GM21447 (cell line): ENCODE results near the gene BBS9.

Experiments used
- ATAC-seq: cut with Tn5 transposase; IDR thresholded peaks from one replicate; pipeline ENCODE4 v1.9.1; 2021; ENCODE audit not compliant: unreplicated experiment

Gene BBS9

DNA sequence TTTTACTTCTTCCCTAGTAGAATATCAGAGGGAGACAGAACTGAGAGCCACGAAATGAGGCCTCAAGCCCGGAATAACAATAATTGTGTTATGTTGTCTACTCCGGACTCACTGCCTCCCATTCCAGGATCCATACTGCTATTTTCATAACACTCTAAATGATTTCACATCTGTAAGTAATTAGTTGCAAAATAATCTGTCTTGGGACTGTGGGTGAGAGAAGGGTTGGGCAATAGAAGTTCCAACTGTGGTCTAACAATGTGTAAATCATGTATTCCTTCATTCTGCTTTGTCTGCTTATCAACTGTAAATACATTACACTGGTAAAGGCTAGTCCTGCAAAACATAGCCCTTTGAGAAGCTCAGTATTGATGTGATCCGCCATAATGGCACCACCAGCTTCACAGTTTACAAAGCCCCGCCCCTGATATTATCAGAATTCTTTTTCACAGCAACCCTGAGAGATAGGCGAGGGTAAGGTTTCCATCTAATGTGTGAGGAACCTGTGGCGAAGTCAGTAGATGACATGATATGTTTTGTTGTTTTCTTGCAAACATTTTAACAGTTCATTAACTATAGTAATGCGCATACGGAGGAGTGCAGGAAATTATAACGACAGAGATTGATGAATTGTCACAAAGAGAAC lies 510.3 kb downstream of the BBS9 start:
- no peak for ATAC-seq

GRCh38 chr7:33640741-33641140 lies 511.4 kb downstream of the BBS9 start:
- ATAC-seq: no peak

- ATAC-seq: no peak
Measured at GRCh38 chr7:33642312-33642711, 512.9 kb downstream of the BBS9 start.

DNA sequence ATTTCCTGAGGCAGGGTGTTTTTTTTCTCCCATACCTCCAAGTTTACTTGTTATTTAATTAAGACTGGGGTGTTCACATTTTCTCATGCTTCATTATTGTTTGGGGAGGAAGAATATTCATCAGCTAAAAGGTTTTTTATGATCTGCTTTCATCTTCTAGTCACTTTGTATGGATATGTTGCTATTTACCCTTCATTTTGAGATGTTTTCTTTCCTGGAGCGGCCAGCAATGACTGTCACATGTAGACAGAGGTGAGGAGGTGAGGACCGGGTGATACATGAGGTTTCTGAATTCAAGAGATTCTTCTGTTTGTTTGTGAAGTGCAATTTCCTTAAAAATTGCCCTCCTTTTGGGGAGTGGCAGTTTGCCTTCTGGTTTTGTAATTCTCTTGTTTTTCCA lies 514.2 kb downstream of the BBS9 start:
- ATAC-seq: no peak

- ATAC-seq: no peak
Measured at GRCh38 chr7:33644489-33644888, 515.1 kb downstream of the BBS9 start.

- no peak for ATAC-seq
Measured at GRCh38 chr7:33645104-33645503, 515.7 kb downstream of the BBS9 start.

DNA sequence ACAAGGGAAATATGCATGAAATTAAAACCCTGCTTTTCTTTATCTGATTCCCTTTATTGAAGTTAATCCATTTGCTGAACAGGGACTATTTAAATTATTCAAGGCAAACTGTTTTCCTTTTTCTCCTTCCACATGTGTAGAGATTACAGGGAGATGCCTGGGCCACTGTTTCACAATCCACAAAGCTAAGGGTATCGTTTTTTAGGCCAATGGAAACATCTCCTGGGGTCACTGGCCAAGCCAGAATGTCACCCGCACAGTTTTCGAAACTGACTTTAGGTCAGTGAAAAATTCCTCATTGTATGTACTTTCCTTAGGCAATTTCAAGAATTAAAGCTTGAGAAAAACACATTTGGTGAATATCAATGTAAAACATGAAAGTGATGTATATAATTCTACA lies 516.8 kb downstream of the BBS9 start:
- no peak for ATAC-seq

GRCh38 chr7:33646891-33647391 lies 517.6 kb downstream of the BBS9 start:
- no peak for ATAC-seq

GRCh38 chr7:33649476-33650441 lies 520.4 kb downstream of the BBS9 start:
- no peak for ATAC-seq

- no peak for ATAC-seq
Measured at GRCh38 chr7:33650828-33651227, 521.5 kb downstream of the BBS9 start.

DNA sequence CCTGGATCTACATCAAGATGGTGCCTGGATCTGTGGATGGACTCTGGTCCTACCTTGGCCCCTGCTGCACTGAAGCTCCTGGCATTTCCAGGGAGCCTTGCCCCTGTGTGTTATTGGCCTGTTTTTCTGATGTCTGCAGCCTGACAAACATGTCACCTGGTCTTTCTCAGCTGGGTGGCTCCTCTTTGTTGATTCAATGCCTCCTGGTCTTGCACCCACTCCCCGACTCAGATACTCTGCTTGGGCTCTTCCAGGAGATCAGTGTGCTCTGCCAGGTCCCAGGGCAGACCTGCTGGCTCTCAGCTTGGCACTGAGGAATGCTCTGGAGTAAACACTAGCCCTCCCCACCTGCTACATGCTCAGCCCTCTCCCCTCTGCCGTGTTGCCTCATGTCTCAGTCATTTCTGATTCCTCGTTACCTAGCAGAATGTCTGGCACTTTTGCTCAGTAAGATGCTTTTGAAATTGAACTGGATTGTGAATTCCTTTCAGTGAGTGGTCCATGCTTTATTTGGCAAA lies 522.7 kb downstream of the BBS9 start:
- ATAC-seq: no peak

- ATAC-seq: no peak
Measured at GRCh38 chr7:33654676-33655075, 525.3 kb downstream of the BBS9 start.
